Tibial artery (tissue), 4 donors: Measurements from ENCODE around the gene ZC3HAV1.

Experiments used
- DNase-seq, 2 donors: peaks; one replicate each; pipeline ENCODE4 v3.0.0-alpha.2; 2019
- H3K27ac ChIP-seq, 2 donors: fragments of 200-600 bp; sonication (generic) in 1 of 2; 1 replicate in 1 of 2; 2 replicates in 1 of 2; pipeline ENCODE4 v1.5.1; 2018 to 2019; ENCODE audit warnings: mild to moderate bottlenecking in 1 of 2
- H3K27me3 ChIP-seq, 2 donors: fragments of 200-600 bp; sonication (generic) in 1 of 2; one replicate each; pipeline versions ENCODE4 v1.5.1 to v1.6.0; 2016 to 2019
- H3K36me3 ChIP-seq, 3 donors: fragments of 200-600 bp; sonication (generic) in 2 of 3; one replicate each; pipeline ENCODE4 v1.5.1; 2016 to 2019; ENCODE audit warnings: mild to moderate bottlenecking in 2 of 3
- H3K4me1 ChIP-seq, 4 donors: fragments of 200-600 bp; sonication (generic) in 2 of 4; 1 replicate in 3 of 4; 2 replicates in 1 of 4; pipeline ENCODE4 v1.5.1; 2016 to 2019
- H3K4me3 ChIP-seq, 2 donors: fragments of 200-600 bp; sonication (generic) in 1 of 2; 1 replicate in 1 of 2; 2 replicates in 1 of 2; pipeline ENCODE4 v1.5.1; 2018 to 2019; ENCODE audit warnings: mild to moderate bottlenecking in 2 of 2
- H3K9me3 ChIP-seq, 3 donors: fragments of 200-600 bp; sonication (generic) in 1 of 3; one replicate each; pipeline ENCODE4 v1.5.1; 2016 to 2019
- CTCF ChIP-seq, 2 experiments: fragments of 200-600 bp in 1 of 2; fragments of 450-650 bp in 1 of 2; IDR thresholded peaks; one replicate each; pipeline ENCODE4 v1.5.1; 2017 to 2019; ENCODE audit warnings: antibody characterized with exemption in 2 of 2, mild to moderate bottlenecking in 1 of 2, moderate library complexity in 1 of 2
- intact Hi-C: fragments of 100-400 bp; cut with DNase I; formaldehyde crosslinking; loops from one replicate; pipeline ENCODE4 v1.15.0; 2023; ENCODE audit warnings: low total_unique reads

Gene ZC3HAV1

DNA sequence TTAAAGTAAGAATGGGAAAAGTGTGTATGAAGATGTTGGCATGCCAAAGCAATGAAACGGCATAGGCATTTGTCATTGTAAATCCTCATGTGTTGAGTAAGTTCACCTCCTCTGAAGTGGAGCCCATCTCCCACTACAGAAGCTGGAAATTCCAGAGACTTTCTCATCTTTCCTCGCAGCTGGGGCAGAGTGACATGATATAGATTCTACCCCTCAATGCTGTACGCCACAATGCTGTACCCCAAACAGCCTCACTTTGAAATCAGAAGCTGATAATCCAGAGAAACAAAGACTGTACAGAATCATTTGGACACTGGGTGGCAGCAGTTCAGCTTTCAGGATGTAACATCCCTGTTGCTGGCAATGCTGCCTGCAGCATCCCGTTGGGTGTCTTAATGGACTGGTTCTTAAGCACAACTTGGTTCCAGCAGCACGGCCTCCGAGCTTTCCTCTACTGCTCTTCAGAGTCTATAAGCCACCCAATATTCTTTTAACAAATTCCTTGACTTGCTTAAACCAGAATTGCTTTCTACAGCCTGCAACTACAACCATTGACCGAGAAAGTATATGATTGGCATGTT is 92.5 kb downstream of the ZC3HAV1 start:
- no peaks in the 10 kb centered on the region for H3K36me3 ChIP-seq
- DNase-seq = peak; percentile 58 to 66
- H3K27me3 ChIP-seq = no peaks in the 10 kb centered on the region
- TF ChIP-seq CTCF (IDR thresholded peaks at IDR 0.05) = peak; percentile 30 to 46
- H3K4me3 ChIP-seq = no peak overlapping the region
- no peak overlapping the region for H3K27ac ChIP-seq
- intact Hi-C loops = no loop called here
- no peaks in the 10 kb centered on the region for H3K9me3 ChIP-seq
- H3K4me1 ChIP-seq = no peaks in the 10 kb centered on the region

GRCh38 chr7:139011373-139011772 is 98.1 kb downstream of the ZC3HAV1 start:
- Histone ChIP-seq H3K4me1 (no peaks in the 10 kb centered on the region), H3K27ac (no peak overlapping the region), H3K27me3 (no peaks in the 10 kb centered on the region), H3K36me3 (no peaks in the 10 kb centered on the region), H3K9me3 (no peaks in the 10 kb centered on the region), H3K4me3 (no peak overlapping the region)
- no peak for TF ChIP-seq CTCF (IDR thresholded peaks at IDR 0.05)
- DNase-seq = no peak
- intact Hi-C loops = no loop called here

DNA sequence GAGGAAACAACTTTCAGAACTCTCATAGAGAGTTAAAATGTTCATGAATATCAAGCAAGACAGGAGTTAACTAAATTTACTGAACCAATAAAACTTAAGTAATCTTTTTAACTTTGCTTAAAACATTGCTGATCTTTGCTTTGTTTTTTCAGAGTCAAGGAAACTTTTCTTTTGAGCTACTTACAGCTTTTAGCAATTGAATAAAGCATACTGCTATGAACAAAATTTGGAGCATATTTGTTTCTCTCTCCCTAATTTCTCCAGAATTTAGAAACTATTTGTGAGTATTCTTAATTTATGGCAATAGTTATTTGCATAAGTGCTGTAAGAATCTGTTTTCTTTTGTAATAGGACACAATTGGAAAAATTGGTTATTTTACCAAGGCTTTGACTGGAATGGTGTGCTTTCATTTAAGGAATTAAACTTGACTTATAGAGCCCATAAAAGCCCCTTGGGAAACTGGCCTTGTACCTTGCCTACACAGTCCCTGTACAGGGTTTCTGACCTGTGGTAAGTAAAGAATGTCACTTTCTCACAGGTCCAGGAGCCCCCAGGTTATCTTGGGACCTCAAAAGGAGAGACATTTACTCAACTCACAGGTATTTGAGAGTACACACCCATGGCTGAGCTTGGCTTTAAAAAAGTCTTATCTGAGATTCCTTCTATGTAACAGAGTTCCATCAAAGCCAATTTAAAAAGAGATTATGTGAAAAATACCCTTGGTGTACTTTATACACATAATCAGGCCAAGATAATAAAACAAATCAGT is 105.0 kb downstream of the ZC3HAV1 start:
- Histone ChIP-seq H3K27me3 (no peaks in the 10 kb centered on the region), H3K36me3 (no peaks in the 10 kb centered on the region), H3K27ac (no peak overlapping the region), H3K4me3 (no peak overlapping the region), H3K9me3 (peaks cover 0 to 5% (median 0%) of the 10 kb centered on the region in 3 donors), H3K4me1 (no peaks in the 10 kb centered on the region)
- TF ChIP-seq CTCF (IDR thresholded peaks at IDR 0.05) = no peak
- no peak for DNase-seq
- intact Hi-C loops = no loop called here

GRCh38 chr7:138999414-138999813 is 110.1 kb downstream of the ZC3HAV1 start:
- Histone ChIP-seq H3K4me3 (no peak overlapping the region), H3K9me3 (peaks cover 0 to 2% (median 0%) of the 10 kb centered on the region in 3 donors), H3K4me1 (no peaks in the 10 kb centered on the region), H3K36me3 (no peaks in the 10 kb centered on the region), H3K27ac (no peak overlapping the region), H3K27me3 (no peaks in the 10 kb centered on the region)
- intact Hi-C loops = no loop called here
- TF ChIP-seq CTCF (IDR thresholded peaks at IDR 0.05) = no peak
- no peak for DNase-seq
